GM12874 (cell line): ENCODE results near the gene ADAM19.

ENCODE experiments used
- CTCF ChIP-seq: IDR thresholded peaks from 2 replicates; pipeline ENCODE4 v1.5.1; 2011; ENCODE audit warnings: low read depth, mild to moderate bottlenecking, control low read depth, low read length, moderate library complexity; ENCODE audit not compliant: insufficient read depth

The ADAM19 gene

GRCh38 chr5:157494178-157494832 lies 81.3 kb downstream of the ADAM19 start:
- no peak for TF ChIP-seq CTCF

GRCh38 chr5:157492886-157493285 lies 82.7 kb downstream of the ADAM19 start:
- no peak for TF ChIP-seq CTCF

GRCh38 chr5:157491471-157491995 lies 84.0 kb downstream of the ADAM19 start:
- no peak for TF ChIP-seq CTCF

GRCh38 chr5:157487358-157487757 lies 88.2 kb downstream of the ADAM19 start:
- TF ChIP-seq CTCF = no peak

- no peak for TF ChIP-seq CTCF
These were observed 88.7 kb downstream of the ADAM19 start for GRCh38 chr5:157486861-157487260.

GRCh38 chr5:157486221-157486681 lies 89.3 kb downstream of the ADAM19 start:
- TF ChIP-seq CTCF = no peak

- no peak for TF ChIP-seq CTCF
These were observed 89.8 kb downstream of the ADAM19 start for GRCh38 chr5:157485811-157486210.
